Activated CD8-positive, alpha-beta memory T cell treated with anti-CD3 and anti-CD28 coated beads, Interleukin-2, amount 50 U/mL, for 1 hour (primary cell): Measurements from ENCODE around the gene SLC6A6.

Source experiments
- DNase-seq: peaks from one replicate; pipeline ENCODE4 v3.0.0-alpha.2; 2020; ENCODE audit errors: extremely low read depth

The SLC6A6 gene

DNA sequence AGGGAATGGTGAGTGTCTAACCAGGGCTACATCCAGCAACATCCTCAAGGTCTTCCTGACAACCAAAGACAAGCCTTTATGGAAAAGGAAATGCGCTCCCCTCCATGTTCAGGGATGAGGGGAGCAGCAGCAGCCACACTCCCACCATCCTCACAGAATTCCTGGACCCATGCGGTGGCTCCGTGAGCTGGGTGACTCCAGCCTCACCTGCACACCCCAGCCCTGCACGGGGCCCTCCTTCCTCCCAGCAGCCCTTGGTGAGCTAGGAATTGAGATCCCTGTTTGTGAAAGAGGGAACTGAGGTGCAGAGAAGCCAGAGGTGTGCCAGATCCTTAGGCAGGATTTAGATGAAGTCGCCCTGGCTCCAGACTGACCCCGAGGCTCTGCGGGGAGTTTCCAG lies 85.4 kb downstream of the SLC6A6 start:
- no peak for DNase-seq

DNA sequence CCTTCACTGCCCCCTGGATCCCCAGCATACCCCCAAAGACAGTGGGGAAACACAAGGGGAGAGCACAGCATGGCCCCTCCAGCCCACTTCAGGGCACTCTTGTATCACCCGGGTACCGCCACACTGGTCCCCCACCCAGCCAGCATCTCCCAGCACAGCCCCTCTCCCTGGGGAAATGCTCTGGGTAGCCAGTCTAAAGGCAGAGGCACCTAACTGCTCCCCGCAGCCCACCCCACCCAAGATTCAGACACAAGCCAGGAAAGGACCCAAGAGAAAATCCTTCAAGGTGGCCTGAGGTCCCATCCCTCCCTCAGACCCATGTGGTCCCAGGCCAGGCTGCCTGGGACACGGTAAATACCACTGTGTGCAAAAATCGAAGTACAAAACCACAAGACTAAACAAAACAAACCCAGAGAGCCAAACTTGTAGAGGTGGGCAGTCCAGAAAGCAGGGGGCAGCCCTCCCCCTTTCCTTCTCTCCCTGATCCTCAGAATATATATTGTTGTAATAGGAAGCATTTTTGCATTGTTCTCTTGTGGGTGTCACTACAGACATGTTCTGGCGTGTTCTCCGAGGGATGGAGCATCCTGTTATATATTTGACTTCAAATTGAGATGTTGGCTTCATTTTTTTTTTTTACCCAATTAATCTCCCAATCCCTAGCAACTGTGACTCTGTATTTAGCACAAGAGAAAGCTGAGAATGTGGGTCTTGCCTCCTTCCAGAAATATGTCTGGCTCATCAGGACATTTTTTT lies 86.1 kb downstream of the SLC6A6 start:
- no peak for DNase-seq

- DNase-seq: no peak
Observed at GRCh38 chr3:14489641-14490040, 87.2 kb downstream of the SLC6A6 start.

DNA sequence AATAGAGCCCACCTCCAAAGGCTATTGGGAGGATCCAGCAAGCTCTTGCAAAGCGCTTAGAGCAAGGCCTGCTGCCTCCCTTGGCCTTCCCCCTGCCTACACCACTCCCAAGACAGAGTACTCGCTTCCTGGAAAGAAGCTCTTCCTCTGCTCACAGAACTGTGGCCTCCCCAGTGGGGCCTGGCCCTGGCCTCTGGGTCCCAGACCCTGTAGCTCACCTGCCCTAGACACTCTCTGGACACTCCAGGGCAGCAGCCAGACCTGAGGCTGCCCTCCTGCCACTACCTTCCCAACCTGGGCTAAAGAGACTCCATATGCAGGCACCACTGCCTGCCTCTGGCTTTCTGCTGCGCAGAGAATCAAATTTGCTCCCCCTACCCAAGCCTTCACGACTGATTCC lies 87.8 kb downstream of the SLC6A6 start:
- DNase-seq: no peak

- no peak for DNase-seq
Observed at GRCh38 chr3:14490831-14491230, 88.4 kb downstream of the SLC6A6 start.

- DNase-seq: no peak
Observed at GRCh38 chr3:14491396-14492190, 89.2 kb downstream of the SLC6A6 start.

GRCh38 chr3:14492948-14493881 lies 90.8 kb downstream of the SLC6A6 start:
- DNase-seq: no peak

DNA sequence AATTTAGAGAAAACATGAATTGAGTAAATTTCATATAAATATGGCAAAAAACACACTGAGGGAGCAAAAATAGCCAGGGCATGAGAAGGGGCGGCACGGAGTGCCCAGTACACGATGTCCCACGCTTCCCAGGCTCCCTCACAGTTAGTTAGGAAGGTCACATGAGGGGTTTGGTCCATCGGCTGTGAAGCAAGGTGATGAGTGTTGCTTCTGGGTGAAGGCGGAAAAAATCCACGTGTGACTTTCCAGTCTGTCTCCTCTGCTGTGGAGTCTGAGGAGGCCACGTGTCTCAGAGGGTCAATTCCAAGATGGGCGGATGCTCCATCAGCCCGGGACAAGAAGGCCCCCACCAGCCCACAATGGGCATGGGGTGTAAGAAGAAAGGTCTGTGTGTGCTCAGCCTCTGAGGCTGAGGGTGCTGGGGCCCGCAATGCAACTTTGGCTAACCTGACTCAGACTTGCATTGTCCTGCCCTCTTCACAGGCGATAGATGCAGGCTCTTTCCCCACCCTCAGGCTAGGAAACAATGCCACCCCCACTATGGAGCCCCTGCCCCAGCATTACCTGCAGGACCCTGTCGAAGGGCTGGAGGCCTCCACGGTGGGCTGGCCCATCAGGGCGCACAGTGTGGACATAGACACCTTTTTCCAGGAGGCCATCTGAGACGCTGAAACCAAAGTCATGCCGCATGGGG lies 92.0 kb downstream of the SLC6A6 start:
- DNase-seq: no peak

GRCh38 chr3:14494973-14495300 lies 92.5 kb downstream of the SLC6A6 start:
- no peak for DNase-seq

- no peak for DNase-seq
Observed at GRCh38 chr3:14496351-14496750, 93.9 kb downstream of the SLC6A6 start.

- no peak for DNase-seq
Observed at GRCh38 chr3:14497321-14497720, 94.9 kb downstream of the SLC6A6 start.

DNA sequence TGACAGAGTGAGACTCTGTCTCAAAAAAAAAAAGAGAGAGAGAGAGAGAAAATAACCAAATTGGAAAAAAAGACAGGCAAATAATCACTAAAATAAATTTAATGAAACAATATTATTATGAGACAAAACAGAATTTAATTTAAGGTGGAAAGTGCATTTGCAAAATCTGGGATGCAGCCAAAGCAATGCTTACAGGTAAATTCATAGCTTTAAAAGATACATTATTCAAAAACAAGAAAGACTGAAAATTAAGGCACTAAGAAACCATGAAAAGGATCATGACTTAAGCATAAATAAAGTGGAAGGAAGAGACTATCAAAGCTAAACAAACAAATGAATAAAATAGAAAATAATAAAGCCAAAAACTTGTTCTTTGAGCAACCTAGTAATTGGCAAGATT lies 100.1 kb downstream of the SLC6A6 start:
- DNase-seq: no peak

GRCh38 chr3:14503033-14503705 lies 100.8 kb downstream of the SLC6A6 start:
- DNase-seq: no peak

- DNase-seq: no peak
Observed at GRCh38 chr3:14503706-14504065, 101.3 kb downstream of the SLC6A6 start.

DNA sequence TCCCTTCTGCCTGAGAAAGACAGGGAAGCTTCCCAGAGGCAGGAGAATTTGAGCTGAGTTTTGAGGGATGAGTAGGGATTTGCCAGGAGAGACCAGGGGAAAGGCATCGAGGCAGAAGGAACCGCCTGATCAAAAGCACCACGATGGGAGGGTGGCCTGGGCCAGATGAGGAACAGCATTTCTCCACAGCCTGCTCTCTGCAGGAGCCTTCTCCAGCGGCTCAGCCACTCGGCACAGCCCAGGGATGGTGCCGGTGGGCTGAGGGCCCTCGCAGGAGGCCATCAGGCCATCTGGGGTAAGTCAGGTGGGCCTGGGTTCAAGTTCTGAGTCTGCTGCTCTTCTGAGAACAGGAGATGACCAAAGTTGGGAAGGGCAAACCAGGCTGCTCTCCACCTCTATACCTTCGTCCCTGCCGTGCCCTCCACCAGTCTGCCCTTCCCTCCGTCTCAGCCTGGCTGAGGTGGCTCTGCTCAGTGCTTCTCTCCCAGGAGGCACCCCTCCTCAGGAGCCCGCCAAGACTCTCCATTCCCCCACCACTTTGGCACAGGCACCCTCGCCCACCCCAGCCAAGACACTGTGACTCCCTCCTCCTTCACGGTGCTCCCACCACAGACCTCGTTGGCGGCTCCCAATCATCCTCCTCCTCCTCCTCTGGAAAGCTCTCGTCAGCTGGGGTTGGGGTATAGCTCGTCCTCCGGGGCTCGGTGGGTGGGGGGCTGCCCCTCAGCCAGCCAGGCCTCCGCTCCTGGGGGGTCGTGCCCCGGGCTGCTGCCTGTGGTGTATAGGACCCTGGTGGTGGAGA lies 102.8 kb downstream of the SLC6A6 start:
- no peak for DNase-seq

GRCh38 chr3:14505803-14506500 lies 103.5 kb downstream of the SLC6A6 start:
- no peak for DNase-seq

GRCh38 chr3:14506626-14507304 lies 104.4 kb downstream of the SLC6A6 start:
- no peak for DNase-seq

DNA sequence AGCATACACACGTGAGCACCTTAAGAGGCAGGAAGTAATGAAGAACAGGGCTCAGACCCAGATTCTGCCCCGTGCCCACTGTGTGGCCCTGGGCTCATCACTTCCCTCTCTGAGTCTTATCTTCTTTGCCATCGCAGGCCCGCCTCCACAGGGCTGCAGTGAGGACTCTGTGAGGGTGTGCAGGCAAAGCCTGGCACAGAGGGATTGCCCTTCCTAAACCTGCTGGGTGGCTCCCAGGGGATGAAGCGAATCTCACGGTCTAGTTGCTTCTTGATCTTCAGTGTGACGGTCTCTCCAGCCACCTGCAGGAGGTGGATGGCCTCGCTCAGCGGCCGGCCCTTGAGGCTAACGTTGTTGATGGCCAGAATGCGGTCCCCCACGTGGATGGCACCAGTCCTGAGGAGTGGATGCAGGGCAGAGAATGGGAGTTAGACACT lies 104.9 kb downstream of the SLC6A6 start:
- no peak for DNase-seq
